H9 (cell line): Measurements from ENCODE around the gene MAD1L1. TPM values are rescaled to one million over a fixed set of nuclear protein-coding genes. Genes with fewer than 3 reads are reported as not detected.

Experiments used
- DNase-seq: peaks from one replicate; pipeline ENCODE4 v3.0.0-alpha.2; 2017
- H2AFZ ChIP-seq: one replicate; pipeline ENCODE4 v1.6.1; 2013; ENCODE audit warnings: mild to moderate bottlenecking, low read length, control low read depth, moderate library complexity
- H2AK5ac ChIP-seq: 2 replicates; pipeline ENCODE4 v1.6.1; 2013; ENCODE audit warnings: low read length, control low read depth, mixed read lengths; ENCODE audit not compliant: insufficient read length
- H2BK120ac ChIP-seq: one replicate; pipeline ENCODE4 v1.6.1; 2013; ENCODE audit warnings: low read depth, mild to moderate bottlenecking, low read length, control low read depth, inconsistent platforms; ENCODE audit not compliant: poor library complexity, severe bottlenecking
- H2BK12ac ChIP-seq: 2 replicates; pipeline ENCODE4 v1.6.1; 2013; ENCODE audit warnings: low read length, control low read depth, mixed read lengths, low read depth; ENCODE audit not compliant: insufficient read length
- H2BK15ac ChIP-seq: 2 replicates; pipeline ENCODE4 v1.6.1; 2013; ENCODE audit warnings: low read depth, low read length, control low read depth
- H2BK20ac ChIP-seq: one replicate; pipeline ENCODE4 v1.6.1; 2013; ENCODE audit warnings: low read depth, mild to moderate bottlenecking, low read length, control low read depth, inconsistent platforms; ENCODE audit not compliant: poor library complexity, severe bottlenecking
- H2BK5ac ChIP-seq: 2 replicates; pipeline ENCODE4 v1.6.1; 2013; ENCODE audit warnings: low read length, control low read depth, mixed read lengths; ENCODE audit not compliant: insufficient read length
- H3K14ac ChIP-seq: 2 replicates; pipeline ENCODE4 v1.6.1; 2013; ENCODE audit warnings: low read length, control low read depth; ENCODE audit not compliant: insufficient read depth
- H3K18ac ChIP-seq: 2 replicates; pipeline ENCODE4 v1.6.1; 2013; ENCODE audit warnings: low read depth, mild to moderate bottlenecking, mixed read lengths, low read length, control low read depth; ENCODE audit not compliant: insufficient read length
- H3K23ac ChIP-seq: 2 replicates; pipeline ENCODE4 v1.6.1; 2013; ENCODE audit warnings: low read length, control low read depth, mixed read lengths, low read depth; ENCODE audit not compliant: insufficient read length
- H3K23me2 ChIP-seq: 2 replicates; pipeline ENCODE4 v1.6.1; 2013; ENCODE audit warnings: low read depth, mild to moderate bottlenecking, mixed read lengths, low read length, control low read depth; ENCODE audit not compliant: insufficient read length, poor library complexity, severe bottlenecking
- H3K27ac ChIP-seq: 2 replicates; pipeline ENCODE4 v1.5.1; 2013; ENCODE audit warnings: low read length, control low read depth, mixed read lengths, low read depth; ENCODE audit not compliant: insufficient read length
- H3K27me3 ChIP-seq: 2 replicates; pipeline ENCODE4 v1.6.1; 2013; ENCODE audit warnings: low read length, control low read depth, inconsistent platforms; ENCODE audit not compliant: insufficient read depth
- H3K4ac ChIP-seq: 2 replicates; pipeline ENCODE4 v1.6.1; 2013; ENCODE audit warnings: low read depth, mild to moderate bottlenecking, control low read depth, inconsistent platforms, low read length, moderate library complexity
- H3K4me1 ChIP-seq: 2 replicates; pipeline ENCODE4 v1.6.1; 2013; ENCODE audit warnings: low read length, control low read depth, inconsistent platforms; ENCODE audit not compliant: insufficient read depth
- H3K4me2 ChIP-seq: 2 replicates; pipeline ENCODE4 v1.6.1; 2013; ENCODE audit warnings: low read length, control low read depth, mixed read lengths; ENCODE audit not compliant: insufficient read length, insufficient read depth
- H3K56ac ChIP-seq: 2 replicates; pipeline ENCODE4 v1.6.1; 2013; ENCODE audit warnings: low read depth, mild to moderate bottlenecking, mixed read lengths, low read length, control low read depth; ENCODE audit not compliant: insufficient read length
- H3K79me1 ChIP-seq: 2 replicates; pipeline ENCODE4 v1.6.1; 2013; ENCODE audit warnings: low read depth, mild to moderate bottlenecking, moderate library complexity, low read length, control low read depth, inconsistent platforms; ENCODE audit not compliant: insufficient read depth, poor library complexity, severe bottlenecking
- H3K79me2 ChIP-seq: 2 replicates; pipeline ENCODE4 v1.6.1; 2013; ENCODE audit warnings: low read length, control low read depth, inconsistent platforms; ENCODE audit not compliant: insufficient read depth
- H3K9ac ChIP-seq: 2 replicates; pipeline ENCODE4 v1.6.1; 2013; ENCODE audit warnings: low read length, control low read depth, mixed read lengths; ENCODE audit not compliant: insufficient read length; ENCODE audit errors: extremely low read depth
- H3K9me3 ChIP-seq: one replicate; pipeline ENCODE4 v1.6.1; 2013; ENCODE audit warnings: low read depth, low read length, inconsistent platforms; ENCODE audit not compliant: control insufficient read depth
- H3T11ph ChIP-seq: one replicate; pipeline ENCODE4 v1.6.1; 2013; ENCODE audit warnings: mild to moderate bottlenecking, low read length, control low read depth, inconsistent platforms
- H4K20me1 ChIP-seq: one replicate; pipeline ENCODE4 v1.6.1; 2013; ENCODE audit not compliant: control insufficient read depth, insufficient read length, insufficient read depth
- H4K5ac ChIP-seq: 2 replicates; pipeline ENCODE4 v1.6.1; 2013; ENCODE audit warnings: low read depth, mild to moderate bottlenecking, mixed read lengths, low read length, control low read depth; ENCODE audit not compliant: insufficient read length
- H4K8ac ChIP-seq: replicated peaks from 2 replicates; pipeline ENCODE4 v1.6.1; 2013; ENCODE audit warnings: low read length, control low read depth, mixed read lengths, low read depth; ENCODE audit not compliant: insufficient read length
- H4K91ac ChIP-seq: 2 replicates; pipeline ENCODE4 v1.6.1; 2013; ENCODE audit warnings: low read depth, mild to moderate bottlenecking, moderate library complexity, mixed read lengths, low read length, control low read depth; ENCODE audit not compliant: insufficient read length
- H3K27ac Mint-ChIP-seq, 3 experiments: 2 replicates in 2 of 3; 3 replicates in 1 of 3; pipeline ENCODE4 v1.8.0; 2020 to 2021; ENCODE audit warnings: mixed read lengths in 3 of 3, mild to moderate bottlenecking in 1 of 3, moderate library complexity in 1 of 3
- H3K27me3 Mint-ChIP-seq: 2 replicates; pipeline ENCODE4 v1.8.0; 2021; ENCODE audit warnings: low read depth, mild to moderate bottlenecking, moderate library complexity, mixed read lengths
- H3K36me3 Mint-ChIP-seq, 3 experiments: 2 replicates in 2 of 3; 3 replicates in 1 of 3; pipeline ENCODE4 v1.8.0; 2020 to 2021; ENCODE audit warnings: low read depth in 3 of 3, mixed read lengths in 3 of 3; ENCODE audit not compliant: insufficient read depth in 1 of 3
- H3K4me1 Mint-ChIP-seq, 2 experiments: 2 replicates each; pipeline ENCODE4 v1.8.0; 2020; ENCODE audit warnings: mixed read lengths in 2 of 2
- H3K4me3 Mint-ChIP-seq, 2 experiments: 2 replicates in 1 of 2; 3 replicates in 1 of 2; pipeline ENCODE4 v1.8.0; 2020 to 2021; ENCODE audit warnings: mild to moderate bottlenecking in 2 of 2, mixed read lengths in 2 of 2, moderate library complexity in 1 of 2
- H3K9me3 Mint-ChIP-seq, 2 experiments: 2 replicates in 1 of 2; 3 replicates in 1 of 2; pipeline ENCODE4 v1.8.0; 2020; ENCODE audit warnings: mild to moderate bottlenecking in 2 of 2, mixed read lengths in 2 of 2, moderate library complexity in 1 of 2
- CTCF ChIP-seq: fragments of 200-600 bp; sonication (generic); conservative IDR thresholded peaks from 3 replicates; pipeline ENCODE4 v1.8.0; 2021; ENCODE audit warnings: antibody characterized with exemption, mild to moderate bottlenecking
- WGBS: extraction: QIAGEN DNeasy Blood & Tissue Kit; methylation state at CpG from one replicate; pipeline ENCODE4 v1.1.7; 2013; ENCODE audit warnings: missing lambda C conversion rate, low lambda C conversion rate, mixed read lengths; ENCODE audit not compliant: insufficient read length; ENCODE audit errors: extremely low coverage; 5-methylcytosine and 5-hydroxymethylcytosine counted together
- total RNA-seq: library from RNA; stranded (reverse); gene quantifications from 2 replicates; pipeline ENCODE4 v1.2.1, GENCODE V29; 2021

The MAD1L1 gene
- total RNA-seq, 1 experiment from 2014 or later, result 39.0 TPM

DNA sequence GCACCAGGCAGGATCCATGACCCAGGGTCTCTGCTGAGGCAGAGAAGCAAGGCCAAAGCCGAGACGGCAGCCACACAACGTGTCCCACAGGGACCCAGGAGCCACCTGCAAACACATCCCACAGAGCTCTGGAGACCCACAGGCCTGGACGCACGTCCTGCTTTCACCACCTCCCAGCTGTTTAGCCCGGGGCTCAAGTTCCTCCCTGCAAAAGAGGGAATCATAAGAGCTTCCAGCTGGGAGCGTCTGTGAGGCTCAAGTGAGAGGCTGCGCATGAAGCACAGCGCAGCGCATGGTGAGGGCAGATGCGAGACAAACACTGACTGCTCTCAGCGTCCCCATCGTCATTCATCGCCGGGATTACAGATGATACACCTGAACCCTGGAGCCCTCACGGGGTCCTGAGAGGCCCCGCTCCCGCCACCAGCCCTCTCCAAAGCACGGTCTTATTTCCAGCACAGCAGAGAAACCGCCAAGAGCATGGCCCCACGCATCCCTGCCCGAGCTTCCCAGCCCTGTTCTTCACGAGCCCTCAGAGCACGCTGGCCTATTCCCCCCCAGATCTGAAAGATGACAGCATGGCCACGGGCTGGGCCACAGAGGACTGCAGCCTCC, 88.7 kb downstream of the MAD1L1 start:
- H3K27ac ChIP-seq, result no peak overlapping the region
- no CpG with 5 or more reads among the region's 25 CpGs for WGBS
- H3K27me3 Mint-ChIP-seq, result no peaks in the 10 kb centered on the region

More for the DNA sequence above, 88.7 kb downstream of the MAD1L1 start:
- H2AK5ac ChIP-seq, result no peak overlapping the region
- no peaks in the 10 kb centered on the region for H4K20me1 ChIP-seq
- no peak overlapping the region for H2AFZ ChIP-seq
- no peak overlapping the region for H3K14ac ChIP-seq
- H3K4me2 ChIP-seq, result no peak overlapping the region
- no peak overlapping the region for H4K5ac ChIP-seq
- Mint-ChIP-seq H3K36me3 (peaks cover 16 to 35% (median 32%) of the 10 kb centered on the region in 3 experiments; a peak in 6 of 7 replicates), H3K4me3 (no peak overlapping the region; a peak in 1 of 5 replicates), H3K4me1 (no peaks in the 10 kb centered on the region), H3K27ac (peak overlapping the region in 1 of 3 experiments; percentile 28; a peak in 2 of 7 replicates), H3K9me3 (no peaks in the 10 kb centered on the region)
- no peak overlapping the region for H3K23ac ChIP-seq
- H2BK12ac ChIP-seq, result no peak overlapping the region
- no peak for TF ChIP-seq CTCF
- no peaks in the 10 kb centered on the region for H3K27me3 ChIP-seq
- H3K4me1 ChIP-seq, result no peaks in the 10 kb centered on the region
- no peaks in the 10 kb centered on the region for H3K79me2 ChIP-seq
- H3T11ph ChIP-seq, result no peak overlapping the region
- no peak overlapping the region for H4K91ac ChIP-seq
- H2BK120ac ChIP-seq, result no peak overlapping the region
- no peak overlapping the region for H3K9ac ChIP-seq
- no peak overlapping the region for H2BK5ac ChIP-seq
- H3K4ac ChIP-seq, result no peak overlapping the region
- H3K9me3 ChIP-seq, result no peaks in the 10 kb centered on the region
- H3K18ac ChIP-seq, result no peak overlapping the region
- no peak overlapping the region for H4K8ac ChIP-seq
- H3K56ac ChIP-seq, result no peak overlapping the region
- DNase-seq, result no peak
- H2BK20ac ChIP-seq, result no peak overlapping the region
- H3K79me1 ChIP-seq, result no peaks in the 10 kb centered on the region
- H3K23me2 ChIP-seq, result no peaks in the 10 kb centered on the region
- H2BK15ac ChIP-seq, result no peak overlapping the region
